Hypothalamus (tissue), 51 donors: ENCODE data around the gene OR2A5.
"Not testable (repeated sequence)": the region's sequence is repeated elsewhere in the genome, so short reads cannot be mapped to it uniquely, and the experiment has no call there.

Source experiments
- DNase-seq, 51 donors: peaks; one replicate each; lab custom pipeline; 2025; lab: John Stamatoyannopoulos, UW

The OR2A5 gene, protein sequence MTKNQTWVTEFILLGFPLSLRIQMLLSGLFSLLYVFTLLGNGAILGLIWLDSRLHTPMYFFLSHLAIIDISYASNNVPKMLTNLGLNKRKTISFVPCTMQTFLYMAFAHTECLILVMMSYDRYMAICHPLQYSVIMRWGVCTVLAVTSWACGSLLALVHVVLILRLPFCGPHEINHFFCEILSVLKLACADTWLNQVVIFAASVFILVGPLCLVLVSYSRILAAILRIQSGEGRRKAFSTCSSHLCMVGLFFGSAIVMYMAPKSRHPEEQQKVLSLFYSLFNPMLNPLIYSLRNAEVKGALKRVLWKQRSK

DNA sequence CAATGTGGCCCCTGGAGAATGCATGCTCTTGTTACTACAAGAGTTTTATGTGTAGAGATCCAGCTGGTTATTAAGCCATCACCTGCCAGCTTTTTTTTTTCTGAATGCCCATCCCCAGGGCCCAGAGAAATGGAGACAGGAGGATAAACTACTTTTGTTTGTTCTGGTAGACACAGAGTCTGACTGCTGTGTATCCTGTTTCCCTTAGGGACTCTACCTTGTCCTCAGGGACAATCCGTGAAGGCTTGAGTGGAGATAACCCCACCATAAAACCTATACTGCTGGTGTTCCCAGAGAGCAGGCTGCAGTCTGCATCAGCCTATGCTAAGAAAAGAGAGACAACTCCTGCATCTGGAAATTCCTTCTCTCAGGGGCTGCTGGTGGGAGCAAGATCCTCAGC is at the start of gene OR2A5:
Gene OR2A5, plus strand, starts transcription at position 301 of the 400 bp plus-strand sequence. CDS start 1,454 bp downstream, outside the sequence.
- DNase-seq, result no peak

DNA sequence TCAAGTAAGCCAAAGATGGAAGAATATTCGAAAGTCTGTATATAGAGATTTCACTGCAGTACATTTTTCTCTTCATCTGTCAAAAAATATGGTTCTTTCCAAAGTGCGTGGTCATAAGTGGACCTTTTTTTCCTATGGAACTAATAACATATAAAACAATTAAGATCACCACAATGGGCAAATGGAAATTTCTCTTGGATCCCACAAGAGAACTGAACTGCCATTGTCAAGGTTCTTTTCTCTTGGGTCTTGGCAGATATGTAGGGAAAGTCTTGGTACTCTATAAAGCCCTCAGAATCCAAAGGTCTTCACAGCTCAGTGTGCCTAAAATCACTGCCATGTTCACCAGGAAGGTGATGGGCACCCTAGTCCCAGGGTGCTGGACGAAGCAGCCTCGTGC is 48.7 kb upstream of the OR2A5 start, which contains the start of gene OR6B1:
Gene OR6B1, plus strand, starts transcription at position 301 of the 400 bp plus-strand sequence. CDS start 3,677 bp downstream, outside the sequence.
- no peak for DNase-seq

DNA sequence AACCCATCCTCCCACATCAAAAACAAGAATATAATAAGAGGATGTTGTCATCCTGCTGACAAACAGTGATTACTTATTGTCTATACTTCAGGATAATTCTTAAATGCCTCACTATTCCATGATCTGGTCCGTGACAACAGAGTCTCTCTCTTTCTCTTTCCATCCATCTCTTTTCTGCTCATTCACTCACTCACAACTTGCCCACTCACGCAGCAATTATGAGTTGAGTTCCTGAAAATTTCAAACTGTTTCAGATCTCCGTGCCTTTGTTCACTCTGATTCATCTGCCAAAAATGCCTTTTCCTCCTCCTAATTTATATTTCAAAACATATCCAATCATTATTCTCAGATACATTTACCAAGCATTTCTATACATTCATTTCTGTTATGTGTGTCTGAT is 47.2 kb upstream of the OR2A5 start:
- DNase-seq, result no peak

DNA sequence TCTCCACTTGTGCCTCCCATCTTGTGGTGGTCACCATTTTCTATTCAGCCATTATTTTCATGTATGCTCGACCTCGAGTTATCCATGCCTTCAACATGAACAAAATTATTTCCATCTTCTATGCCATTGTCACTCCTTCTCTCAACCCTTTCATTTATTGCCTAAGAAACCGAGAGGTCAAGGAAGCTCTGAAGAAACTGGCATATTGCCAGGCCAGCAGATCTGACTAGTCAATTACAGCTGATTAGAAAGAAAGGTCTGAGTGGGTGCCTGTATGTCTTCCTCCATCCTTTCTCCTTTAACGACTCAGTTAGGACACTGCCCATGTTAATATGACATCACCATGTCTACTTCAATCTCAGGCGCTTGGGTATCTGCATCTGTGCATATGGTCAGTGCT is 44.0 kb upstream of the OR2A5 start:
- no peak for DNase-seq

DNA sequence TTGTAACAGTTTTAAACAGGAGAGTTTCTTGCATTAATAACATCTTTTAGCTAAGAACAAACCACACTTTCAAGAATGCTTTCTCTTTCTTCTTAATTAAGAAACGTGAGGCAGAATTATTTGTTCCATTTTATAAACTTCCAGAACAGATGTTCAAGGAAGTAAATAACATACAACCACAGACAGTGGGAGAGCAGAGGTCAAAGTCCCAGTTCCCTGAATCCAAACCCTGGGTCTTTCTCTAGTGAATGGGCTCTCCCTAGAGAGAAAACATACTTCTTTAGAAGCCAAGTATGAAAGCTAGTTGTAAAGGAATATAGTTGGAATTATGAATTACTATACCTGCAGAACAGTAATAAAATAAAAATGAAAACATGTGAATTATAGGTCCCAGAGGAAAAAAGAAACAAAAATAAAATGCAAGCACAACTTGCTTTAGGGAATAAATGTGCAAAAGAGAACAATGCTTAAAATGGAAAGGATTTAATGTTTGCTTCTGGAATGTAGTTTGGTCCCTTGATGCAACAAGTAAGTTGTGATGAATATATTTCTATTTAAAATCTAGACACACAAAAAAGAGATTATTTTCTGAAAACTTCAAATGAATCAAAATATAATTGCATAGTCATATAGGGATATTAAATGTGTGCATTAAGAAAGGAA is 42.6 kb upstream of the OR2A5 start:
- DNase-seq, result no peak

DNA sequence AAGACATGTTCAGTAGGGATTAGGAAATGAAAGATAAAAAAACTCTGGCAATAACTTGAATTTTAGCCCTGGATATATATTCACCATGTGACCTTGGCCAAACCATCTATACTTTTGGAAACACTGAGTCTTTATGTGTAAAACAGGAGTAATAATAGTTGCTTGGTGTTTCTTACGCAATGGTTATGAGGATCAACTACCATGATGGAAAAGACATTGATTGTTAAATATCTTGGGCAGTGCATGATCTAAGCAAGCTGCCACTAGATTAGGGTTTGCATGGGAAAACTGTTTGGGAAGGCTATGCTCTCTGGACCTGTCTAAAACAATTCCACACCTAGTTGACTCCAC is 42.1 kb upstream of the OR2A5 start:
- no peak for DNase-seq

DNA sequence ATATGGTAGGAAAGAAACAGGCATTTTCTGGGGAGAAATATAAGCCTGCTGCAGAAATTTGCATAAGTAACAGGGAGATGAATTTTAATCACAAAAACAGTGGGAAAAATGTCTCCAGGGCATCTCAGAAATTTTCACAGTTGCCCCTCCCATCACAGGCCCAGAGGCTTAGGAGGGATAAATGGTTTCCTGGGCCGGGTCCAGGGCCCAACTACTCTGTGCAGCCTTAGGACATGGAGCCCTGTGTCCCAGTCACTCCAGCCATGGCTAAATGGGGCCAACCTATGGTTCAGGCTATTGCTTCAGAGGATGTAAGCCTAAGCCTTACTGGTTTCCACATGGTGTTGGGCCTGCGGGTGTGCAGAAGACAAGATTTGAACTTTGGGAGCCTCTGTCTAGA is 39.4 kb upstream of the OR2A5 start:
- DNase-seq, result no peak

DNA sequence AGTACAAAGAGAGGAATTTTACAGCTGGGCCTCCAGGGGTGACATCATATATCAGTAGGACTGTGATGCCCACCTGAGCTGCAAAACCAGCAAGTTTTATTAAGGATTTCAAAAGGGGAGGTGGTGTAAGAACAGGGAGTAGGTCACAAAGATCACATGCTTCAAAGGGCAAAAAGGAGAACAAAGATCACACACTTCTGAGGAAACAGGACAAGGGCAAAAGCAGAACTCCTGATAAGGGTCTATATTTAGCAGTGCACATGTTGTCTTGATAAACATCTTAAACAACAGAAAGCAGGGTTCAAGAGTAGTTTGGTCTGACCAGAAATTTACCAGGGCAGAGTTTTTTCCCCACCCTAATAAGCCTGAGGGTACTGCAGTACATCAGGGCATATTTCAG is 38.7 kb upstream of the OR2A5 start:
- not testable (repeated sequence) for DNase-seq

DNA sequence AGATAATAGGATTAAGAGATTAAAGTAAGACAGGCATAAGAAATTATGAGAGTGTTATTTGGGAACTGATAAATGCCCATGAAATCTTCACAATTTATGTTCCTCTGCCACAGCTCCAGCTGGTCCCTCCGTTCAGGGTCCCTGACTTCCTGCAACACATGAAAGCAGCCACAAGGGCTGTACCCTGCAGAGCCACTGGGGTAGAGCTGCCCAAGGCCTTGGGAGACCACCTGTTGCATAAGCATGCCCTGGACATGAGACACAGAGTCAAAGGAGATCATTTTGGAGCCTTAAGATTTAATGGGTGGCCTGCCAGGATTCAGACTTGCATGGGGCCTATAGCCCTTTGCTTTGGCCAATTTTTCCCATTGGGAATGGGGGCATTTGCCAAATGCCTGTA is 37.9 kb upstream of the OR2A5 start:
- not testable (repeated sequence) for DNase-seq

DNA sequence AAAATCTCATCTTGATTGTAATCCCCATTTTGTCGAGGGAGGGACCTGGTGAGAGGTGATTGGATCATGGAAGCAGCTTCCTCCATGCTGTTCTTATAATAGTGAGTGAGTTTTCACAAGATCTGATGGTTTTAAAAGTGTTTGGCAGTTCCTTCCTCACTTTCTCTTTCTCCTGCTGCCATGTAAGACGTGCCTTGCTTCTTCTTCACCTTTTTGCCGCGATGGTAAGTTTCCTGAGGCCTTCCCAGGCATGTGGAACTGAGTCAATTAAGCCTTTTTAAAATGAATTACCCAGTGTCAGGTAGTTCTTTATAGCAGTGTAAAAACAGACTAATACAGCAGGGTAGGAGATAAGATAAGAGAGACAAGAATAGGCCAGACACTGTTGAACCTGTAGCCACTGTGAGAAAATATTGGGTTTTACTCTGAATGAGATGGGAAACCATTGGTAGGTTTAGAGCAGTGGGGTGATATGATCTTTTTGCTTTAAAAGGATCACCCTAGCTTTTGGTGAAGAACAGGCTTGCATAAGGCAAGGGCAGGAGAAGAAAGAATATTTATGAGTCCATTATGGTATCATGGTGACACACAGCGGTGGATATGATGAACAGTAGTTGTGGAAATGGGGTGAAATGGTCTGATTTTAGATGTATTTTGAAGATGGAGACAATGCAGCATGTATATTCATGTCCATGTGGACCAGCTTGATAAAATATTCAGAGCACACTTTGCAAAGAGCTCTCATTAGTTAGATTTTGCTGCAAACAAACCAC is 37.1 kb upstream of the OR2A5 start:
- DNase-seq, result no peak

DNA sequence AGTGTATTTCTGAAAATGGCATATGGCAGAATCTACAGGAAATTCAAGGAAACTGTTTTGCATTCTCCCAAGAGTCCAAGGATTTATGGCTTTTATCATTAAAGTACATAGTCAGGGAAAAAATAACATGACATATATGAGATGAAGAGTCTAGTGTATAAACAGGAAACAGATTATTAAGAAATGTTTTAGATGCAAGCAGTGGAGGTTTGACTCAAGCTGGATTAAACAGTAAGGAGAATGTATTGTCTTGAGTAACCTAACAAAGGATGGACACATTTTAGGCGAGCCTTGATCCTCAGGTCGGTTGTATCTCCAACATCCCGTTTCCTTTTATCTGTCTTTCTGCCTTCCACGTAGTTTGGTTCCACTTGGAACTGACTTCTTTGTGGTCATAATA is 30.7 kb upstream of the OR2A5 start:
- no peak for DNase-seq

DNA sequence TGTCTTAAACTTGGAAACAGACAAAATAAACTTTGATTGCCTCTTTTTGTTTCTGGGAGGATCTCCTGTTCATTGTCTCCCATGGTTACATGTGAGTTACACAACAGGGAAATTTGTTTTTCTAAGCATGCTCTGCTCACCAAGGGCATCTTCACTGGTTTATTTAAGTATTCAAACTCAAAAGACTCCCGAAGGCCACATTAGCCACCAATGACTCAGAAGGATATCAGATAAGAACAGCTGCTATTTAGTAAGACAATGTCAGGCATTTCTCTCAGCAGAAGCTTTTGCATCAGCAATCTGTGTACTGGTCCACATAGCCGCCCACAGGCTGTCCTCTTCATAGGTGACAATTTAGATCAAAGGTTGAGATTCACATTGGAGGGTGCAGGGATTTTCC is 29.3 kb upstream of the OR2A5 start:
- DNase-seq, result no peak

DNA sequence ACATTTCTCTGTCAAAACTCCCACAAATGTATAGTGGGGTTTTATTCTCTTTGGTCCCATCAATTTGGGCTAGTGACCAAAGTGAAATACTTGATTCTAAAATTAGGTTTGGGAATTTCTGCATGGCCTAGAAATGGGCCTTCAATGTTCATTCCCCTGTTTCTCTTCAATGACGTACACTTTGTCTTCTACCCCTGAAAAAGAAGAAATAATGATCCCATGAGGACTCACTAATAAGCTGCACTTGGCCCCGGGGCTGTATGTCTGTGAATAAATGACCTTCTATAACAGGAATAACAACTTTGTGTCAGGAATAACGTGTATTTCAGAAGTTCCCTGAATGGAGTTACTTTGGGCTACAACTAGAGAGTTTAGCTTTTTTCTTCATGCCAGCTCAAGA is 28.4 kb upstream of the OR2A5 start:
- no peak for DNase-seq

DNA sequence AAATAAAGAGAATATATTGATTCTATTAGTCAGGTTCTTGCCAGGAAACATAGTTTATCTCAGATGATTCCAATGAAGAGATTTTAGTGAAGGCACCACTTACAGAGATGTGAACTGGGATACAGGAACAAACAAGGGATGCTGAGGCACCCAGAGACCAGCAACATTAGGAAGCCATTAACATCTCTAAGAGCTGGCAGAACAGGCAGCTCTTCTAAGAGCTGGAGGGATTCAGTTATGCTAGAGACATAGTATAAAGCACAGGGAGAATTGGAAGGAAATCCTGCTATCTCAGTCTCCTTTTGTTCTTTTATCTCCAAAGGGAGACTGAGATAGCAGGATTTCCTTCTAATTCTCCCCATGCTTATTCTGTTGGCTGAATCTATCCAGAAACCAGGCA is 26.6 kb upstream of the OR2A5 start:
- no peak for DNase-seq

DNA sequence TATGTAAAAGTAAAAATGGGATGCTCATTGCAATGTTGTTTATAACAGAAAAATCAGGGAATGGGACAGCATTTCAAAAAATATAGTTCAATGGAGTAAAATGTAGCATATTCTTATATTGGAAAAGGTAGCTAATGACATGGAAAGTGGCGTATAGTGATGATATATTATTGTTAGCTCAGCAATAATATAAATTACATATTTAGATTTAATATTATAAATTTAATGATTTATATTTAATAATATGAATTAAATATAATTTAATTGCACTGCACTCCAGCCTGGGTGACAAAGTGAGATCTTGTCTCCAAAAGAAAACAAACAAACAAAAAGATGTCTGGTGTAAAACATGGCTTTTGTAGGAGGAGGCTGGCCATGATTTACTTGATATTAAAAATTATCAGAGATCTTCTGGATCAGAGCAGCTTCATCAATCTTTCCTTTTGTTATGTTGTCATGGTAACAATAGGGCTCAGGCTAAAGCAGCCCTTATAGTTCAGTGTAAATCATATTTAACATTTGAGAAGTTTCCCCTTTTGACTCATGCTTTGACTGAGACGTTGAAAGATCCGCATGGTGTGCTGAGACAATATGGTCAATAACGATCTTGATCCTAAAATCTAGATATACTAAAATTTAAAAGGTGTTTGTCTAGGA is 25.4 kb upstream of the OR2A5 start:
- no peak for DNase-seq

DNA sequence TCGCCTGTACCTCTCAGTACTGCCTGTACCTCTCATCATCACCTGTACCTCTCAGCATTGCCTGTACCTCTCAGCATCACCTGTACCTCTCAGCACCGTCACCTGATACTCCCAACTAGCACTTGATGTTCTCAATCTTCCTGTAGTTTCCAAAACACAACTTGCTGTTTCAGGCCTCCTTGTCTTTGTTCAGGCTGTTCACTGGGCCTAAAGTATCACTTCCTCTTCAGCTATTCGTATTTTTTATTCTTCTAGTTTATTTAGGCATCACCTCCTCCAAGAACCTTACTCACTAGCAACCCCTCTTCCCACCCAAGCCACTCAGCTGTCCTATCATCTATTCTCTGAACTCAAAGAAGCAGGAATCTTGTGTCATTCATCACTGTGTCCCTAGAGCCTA is 24.5 kb upstream of the OR2A5 start:
- DNase-seq, result no peak

DNA sequence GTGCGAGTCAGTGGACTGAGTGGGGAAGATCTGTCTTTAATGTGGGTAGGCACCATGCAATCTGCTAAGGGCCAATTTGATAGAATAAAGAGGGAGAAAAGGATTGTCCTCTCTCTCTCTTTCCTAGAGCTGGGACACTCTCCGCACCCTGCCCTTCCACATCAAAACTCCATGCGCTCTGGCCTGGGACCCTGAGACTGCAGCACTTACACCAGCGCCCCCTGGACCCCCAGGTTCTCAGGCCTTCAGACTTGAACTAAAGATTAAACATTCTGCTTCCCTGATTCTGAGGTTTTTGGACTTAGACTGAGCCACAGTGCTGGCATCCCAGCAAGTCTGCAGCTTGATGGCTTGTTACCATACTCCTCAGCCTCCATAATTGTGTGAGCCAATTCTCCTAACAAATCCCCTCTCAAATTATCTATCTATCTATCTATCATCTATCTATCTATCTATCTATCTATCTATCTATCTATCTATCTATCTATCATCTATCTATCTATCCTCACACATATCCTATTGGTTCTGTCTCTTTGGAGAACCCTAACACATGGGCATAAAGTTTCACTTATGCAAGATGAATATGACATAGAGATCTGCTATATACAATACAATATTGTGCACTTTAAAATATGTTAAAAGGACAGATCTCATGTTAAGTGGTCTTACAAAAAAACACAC is 22.4 kb upstream of the OR2A5 start:
- no peak for DNase-seq

DNA sequence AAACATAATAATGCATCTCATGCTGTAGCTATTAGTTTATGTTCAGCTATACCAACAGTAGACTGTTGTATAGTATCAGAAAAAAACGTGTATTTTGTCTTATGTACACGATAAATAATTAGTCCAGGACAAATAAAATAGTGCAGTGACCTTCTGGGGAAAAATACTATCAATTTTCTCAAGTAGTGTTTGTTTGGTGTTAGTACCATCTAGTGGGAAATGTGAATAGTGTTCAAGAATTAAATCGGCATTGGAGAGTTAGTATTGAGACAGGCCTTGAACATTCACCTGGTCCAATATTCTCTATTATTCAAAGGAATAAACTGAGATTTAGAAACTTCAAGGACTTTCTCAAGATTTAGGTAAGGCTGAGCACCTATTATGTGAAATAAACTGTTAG is 21.7 kb upstream of the OR2A5 start:
- DNase-seq, result peak in 1 of 51 donors; percentile 6

DNA sequence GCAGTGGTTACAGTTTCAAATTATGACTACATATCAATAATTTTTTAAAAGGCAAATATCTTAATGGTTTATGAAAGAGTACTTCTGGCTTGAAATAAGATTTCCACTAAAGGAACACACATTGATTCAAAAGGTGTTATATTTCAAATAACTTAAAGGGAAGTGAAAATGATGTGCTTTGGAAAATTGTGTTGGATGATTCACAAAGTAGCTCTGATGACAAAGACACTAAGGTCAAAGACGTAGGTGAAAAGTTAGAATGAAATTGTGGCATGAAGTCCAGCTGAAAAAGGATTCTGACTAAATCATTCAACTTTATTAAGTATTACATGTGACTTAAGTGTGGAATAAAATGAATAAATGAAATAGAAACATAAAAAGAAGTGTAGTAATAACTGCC is 20.8 kb upstream of the OR2A5 start:
- DNase-seq, result no peak

DNA sequence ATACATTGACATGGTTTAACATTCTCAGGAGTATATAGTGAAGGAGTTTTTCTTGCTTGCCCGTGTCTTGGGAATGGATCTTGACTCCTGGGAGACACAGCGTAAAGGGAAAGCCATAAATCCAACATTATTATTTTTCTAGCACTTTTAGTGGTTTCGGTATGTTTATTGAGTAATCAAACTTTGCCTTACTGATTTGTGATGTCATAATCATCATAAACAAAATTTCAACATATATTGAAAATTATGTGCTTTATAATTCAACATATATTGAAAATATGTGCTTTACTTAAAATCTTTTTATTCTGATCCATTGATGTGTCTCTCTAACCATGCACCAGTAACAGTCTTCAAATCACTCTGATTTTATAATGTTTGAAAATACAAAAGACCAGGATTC is 20.2 kb upstream of the OR2A5 start:
- DNase-seq, result no peak

DNA sequence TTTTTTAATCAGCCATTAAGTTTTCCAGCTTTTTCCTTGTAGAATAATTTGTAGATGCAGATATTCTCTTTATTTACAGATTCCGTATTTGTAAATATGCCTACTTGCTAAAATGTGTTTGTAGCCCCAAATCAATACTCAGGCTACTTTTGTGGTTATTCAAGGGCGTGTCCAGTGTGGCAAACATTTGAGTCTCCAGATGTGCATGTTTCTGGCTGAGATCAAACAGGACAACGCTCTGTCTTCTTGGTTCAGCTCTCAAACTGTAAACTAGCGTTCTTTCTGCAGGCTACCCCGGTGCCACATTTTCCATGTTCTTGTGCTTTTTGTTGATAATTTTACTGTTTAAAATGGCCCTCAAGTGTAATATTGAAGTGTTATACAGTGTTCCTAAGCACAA is 16.2 kb upstream of the OR2A5 start:
- no peak for DNase-seq
